Measurements from ENCODE around the gene SYT11.
"Not testable (repeated sequence)": the region's sequence is repeated elsewhere in the genome, so short reads cannot be mapped to it uniquely, and the experiment has no call there.

The SYT11 gene

DNA sequence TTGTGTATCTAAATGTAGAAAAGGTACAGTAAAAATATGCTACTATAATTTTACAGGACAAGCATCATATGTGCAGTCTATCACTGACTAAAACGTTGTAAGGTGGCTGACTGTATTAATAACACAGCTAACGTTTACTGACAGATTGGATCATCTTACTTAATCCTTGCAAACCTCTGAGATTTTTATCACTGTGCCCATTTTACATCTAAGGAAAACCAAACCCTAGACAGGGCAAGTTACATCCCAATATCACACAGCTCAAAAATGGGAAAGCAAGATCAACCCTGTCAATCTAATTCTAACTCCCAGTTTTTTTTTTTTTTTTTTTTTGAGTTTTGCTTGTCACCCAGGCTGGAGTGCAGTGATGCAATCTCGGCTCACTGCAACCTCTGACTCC, 59.3 kb downstream of the SYT11 start:
- Histone ChIP-seq H3K9ac (ENCODE audit: insufficient read length) (no peak overlapping the region), H3K4me3 (no peak overlapping the region), H3K9me3 (ENCODE audit: low read depth, low read length) (no peaks in the 10 kb centered on the region), H3K36me3 (ENCODE audit: insufficient read depth, low read length) (peaks cover 96% of the 10 kb centered on the region), H3K27ac (no peak overlapping the region)
- no peak for TF ChIP-seq EZH2 (IDR thresholded peaks at IDR 0.05)
- TF ChIP-seq POLR2AphosphoS5 (IDR thresholded peaks at IDR 0.05; ENCODE audit: borderline replicate concordance, low read depth, low read length) = no peak
- no peak for TF ChIP-seq FOXP2 (optimal IDR thresholded peaks at IDR 0.05; ENCODE audit: control extremely low read depth, extremely low read length, insufficient read depth)
- no peak for DNase-seq (ENCODE audit: low read depth, low spot score)

- H3K36me3 ChIP-seq (ENCODE audit: insufficient read depth, low read length) = peaks cover 96% of the 10 kb centered on the region
Measured at GRCh38 chr1:155919801-155920200, 60.4 kb downstream of the SYT11 start.

DNA sequence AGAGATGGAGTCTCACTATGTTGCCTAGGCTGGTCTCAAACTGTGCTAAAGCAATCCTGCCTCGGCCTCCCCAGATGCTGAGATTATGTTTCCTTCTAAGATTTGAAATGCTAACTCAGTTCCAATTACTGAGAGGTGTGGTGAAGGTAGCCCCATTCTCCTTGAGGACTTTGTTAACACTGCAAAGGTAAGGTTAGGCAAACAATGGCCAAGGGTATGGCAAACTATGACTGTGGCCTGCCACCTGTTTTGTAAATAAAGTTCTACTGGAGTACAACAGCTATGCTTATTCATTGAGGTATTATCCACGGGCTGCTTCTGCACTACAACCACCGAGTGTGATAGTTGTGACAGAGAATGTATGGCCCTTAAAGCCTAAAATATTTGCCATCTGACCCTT, 61.4 kb downstream of the SYT11 start:
- DNase-seq (ENCODE audit: low read depth, low spot score) = no peak

More at GRCh38 chr1:155919801-155920200, 60.4 kb downstream of the SYT11 start:
- no peak overlapping the region for H3K9ac ChIP-seq (ENCODE audit: insufficient read length)
- TF ChIP-seq FOXP2 (optimal IDR thresholded peaks at IDR 0.05; ENCODE audit: control extremely low read depth, extremely low read length, insufficient read depth) = no peak
- no peak for TF ChIP-seq POLR2AphosphoS5 (IDR thresholded peaks at IDR 0.05; ENCODE audit: borderline replicate concordance, low read depth, low read length)
- TF ChIP-seq EZH2 (IDR thresholded peaks at IDR 0.05) = no peak
- H3K9me3 ChIP-seq (ENCODE audit: low read depth, low read length) = no peaks in the 10 kb centered on the region
- no peak overlapping the region for H3K4me3 ChIP-seq
- DNase-seq (ENCODE audit: low read depth, low spot score) = no peak
- no peak overlapping the region for H3K27ac ChIP-seq

GRCh38 chr1:155925506-155925905, 66.1 kb downstream of the SYT11 start:
- Histone ChIP-seq H3K36me3 (ENCODE audit: insufficient read depth, low read length) (peaks cover 98% of the 10 kb centered on the region), H3K4me3 (no peak overlapping the region), H3K27ac (no peak overlapping the region), H3K9me3 (ENCODE audit: low read depth, low read length) (no peaks in the 10 kb centered on the region), H3K9ac (ENCODE audit: insufficient read length) (no peak overlapping the region)
- no peak for TF ChIP-seq POLR2AphosphoS5 (IDR thresholded peaks at IDR 0.05; ENCODE audit: borderline replicate concordance, low read depth, low read length)
- no peak for TF ChIP-seq FOXP2 (optimal IDR thresholded peaks at IDR 0.05; ENCODE audit: control extremely low read depth, extremely low read length, insufficient read depth)
- TF ChIP-seq EZH2 (IDR thresholded peaks at IDR 0.05) = no peak
- DNase-seq (ENCODE audit: low read depth, low spot score) = no peak

More for the DNA sequence above, 61.4 kb downstream of the SYT11 start:
- Histone ChIP-seq H3K9ac (ENCODE audit: insufficient read length) (no peak overlapping the region), H3K9me3 (ENCODE audit: low read depth, low read length) (no peaks in the 10 kb centered on the region), H3K4me3 (no peak overlapping the region), H3K27ac (no peak overlapping the region), H3K36me3 (ENCODE audit: insufficient read depth, low read length) (peaks cover 96% of the 10 kb centered on the region)
- TF ChIP-seq EZH2 (IDR thresholded peaks at IDR 0.05) (no peak), POLR2AphosphoS5 (IDR thresholded peaks at IDR 0.05; ENCODE audit: borderline replicate concordance, low read depth, low read length) (no peak), FOXP2 (optimal IDR thresholded peaks at IDR 0.05; ENCODE audit: control extremely low read depth, extremely low read length, insufficient read depth) (no peak)

DNA sequence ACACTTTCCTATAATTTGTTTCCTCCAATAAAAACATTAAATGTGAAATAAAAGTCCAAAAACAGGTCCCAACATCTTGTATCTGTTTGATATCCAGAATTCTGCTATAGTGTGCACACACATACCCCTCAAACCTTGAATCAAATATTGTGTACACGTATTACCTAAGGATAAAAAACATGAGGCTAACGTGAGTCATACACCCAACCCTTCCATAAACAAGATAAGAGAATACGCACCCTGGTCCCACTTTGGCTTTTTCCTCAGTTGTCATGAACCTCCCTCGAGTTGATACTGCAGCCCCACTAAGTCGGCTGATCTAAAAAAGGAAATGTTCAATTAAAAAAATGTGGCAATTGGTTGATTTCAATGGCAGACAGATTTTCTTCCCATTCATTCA, 69.7 kb downstream of the SYT11 start:
- Histone ChIP-seq H3K4me3 (no peak overlapping the region), H3K9me3 (ENCODE audit: low read depth, low read length) (no peaks in the 10 kb centered on the region), H3K9ac (ENCODE audit: insufficient read length) (no peak overlapping the region), H3K36me3 (ENCODE audit: insufficient read depth, low read length) (peaks cover 95% of the 10 kb centered on the region), H3K27ac (no peak overlapping the region)
- TF ChIP-seq FOXP2 (optimal IDR thresholded peaks at IDR 0.05; ENCODE audit: control extremely low read depth, extremely low read length, insufficient read depth) (no peak), POLR2AphosphoS5 (IDR thresholded peaks at IDR 0.05; ENCODE audit: borderline replicate concordance, low read depth, low read length) (no peak), EZH2 (IDR thresholded peaks at IDR 0.05) (no peak)
- no peak for DNase-seq (ENCODE audit: low read depth, low spot score)

GRCh38 chr1:155930725-155931124, 71.4 kb downstream of the SYT11 start:
- Histone ChIP-seq H3K4me3 (peak overlapping the region; percentile 21; the same call in 1 of the 2 replicates), H3K36me3 (ENCODE audit: insufficient read depth, low read length) (peaks cover 79% of the 10 kb centered on the region)
- H3K27ac ChIP-seq; H3K9me3 ChIP-seq (ENCODE audit: low read depth, low read length); DNase-seq (ENCODE audit: low read depth, low spot score); H3K9ac ChIP-seq (ENCODE audit: insufficient read length): not testable (repeated sequence)

DNA sequence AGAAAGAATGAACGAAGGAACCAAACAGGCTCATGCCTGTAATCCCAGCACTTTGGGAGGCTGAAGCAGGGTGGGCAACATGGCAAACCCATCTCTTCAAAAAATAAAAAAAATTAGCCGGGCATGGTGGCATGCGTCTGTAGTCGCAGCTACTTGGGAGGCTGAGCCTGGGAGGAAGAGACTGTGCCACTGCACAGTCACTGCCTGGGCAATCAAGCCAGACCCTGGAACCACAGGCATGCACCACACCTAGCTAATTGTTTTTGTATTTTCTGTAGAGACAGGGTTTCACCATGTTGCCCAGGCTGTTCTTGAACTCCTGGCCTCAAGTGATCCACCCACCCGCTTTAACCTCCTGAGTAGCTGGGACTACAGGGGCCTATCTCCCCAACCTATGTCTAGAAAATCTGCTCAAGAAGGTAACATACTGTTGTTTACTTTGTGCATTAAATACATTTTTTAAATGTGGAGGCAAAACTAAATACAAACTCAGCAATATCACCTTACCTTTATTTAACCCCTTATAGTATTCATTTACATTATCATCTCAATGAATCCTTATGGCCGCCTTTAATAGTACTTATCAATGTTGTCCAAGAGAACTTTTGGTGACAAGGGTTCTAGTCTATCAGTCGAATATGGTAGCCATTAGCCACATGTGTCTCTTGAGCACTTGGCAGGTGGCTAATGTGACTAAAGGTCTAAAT, 72.1 kb downstream of the SYT11 start:
- Histone ChIP-seq H3K9me3 (ENCODE audit: low read depth, low read length) (no peaks in the 10 kb centered on the region), H3K36me3 (ENCODE audit: insufficient read depth, low read length) (peaks cover 72% of the 10 kb centered on the region), H3K4me3 (peak overlapping the region; percentile 82), H3K9ac (ENCODE audit: insufficient read length) (peak overlapping the region; percentile 93), H3K27ac (no peak overlapping the region)
- DNase-seq (ENCODE audit: low read depth, low spot score) = no peak
- no peak for TF ChIP-seq POLR2AphosphoS5 (IDR thresholded peaks at IDR 0.05; ENCODE audit: borderline replicate concordance, low read depth, low read length)
- TF ChIP-seq EZH2 (IDR thresholded peaks at IDR 0.05) = no peak

GRCh38 chr1:155932081-155932480, 72.7 kb downstream of the SYT11 start:
- DNase-seq (ENCODE audit: low read depth, low spot score) = no peak
- Histone ChIP-seq H3K4me3 (peak overlapping the region; percentile 82), H3K36me3 (ENCODE audit: insufficient read depth, low read length) (peaks cover 66% of the 10 kb centered on the region), H3K9ac (ENCODE audit: insufficient read length) (peak overlapping the region; percentile 93), H3K9me3 (ENCODE audit: low read depth, low read length) (no peaks in the 10 kb centered on the region), H3K27ac (no peak overlapping the region)
- TF ChIP-seq EZH2 (IDR thresholded peaks at IDR 0.05) = no peak
- no peak for TF ChIP-seq POLR2AphosphoS5 (IDR thresholded peaks at IDR 0.05; ENCODE audit: borderline replicate concordance, low read depth, low read length)
- TF ChIP-seq FOXP2 (optimal IDR thresholded peaks at IDR 0.05; ENCODE audit: control extremely low read depth, extremely low read length, insufficient read depth) = no peak

DNA sequence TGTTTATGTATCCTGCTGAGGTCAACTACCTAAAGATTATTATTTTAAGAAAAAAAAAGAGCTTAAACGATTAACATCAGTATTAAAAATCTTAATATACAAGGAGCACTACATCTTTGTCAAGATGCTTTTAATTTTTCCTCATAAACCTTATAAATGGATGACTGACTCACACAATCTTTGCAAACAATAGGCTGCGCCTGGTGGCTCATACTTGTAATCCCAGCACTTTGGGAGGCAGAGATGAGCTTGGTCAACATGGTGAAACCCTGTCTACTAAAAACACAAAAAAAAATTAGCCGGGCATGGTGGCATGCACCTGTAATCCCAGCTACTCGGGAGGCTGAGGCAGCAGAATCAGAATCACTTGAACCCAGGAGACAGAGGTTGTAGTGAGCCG, 73.1 kb downstream of the SYT11 start:
- Histone ChIP-seq H3K9ac (ENCODE audit: insufficient read length) (peak overlapping the region; percentile 93), H3K4me3 (peak overlapping the region; percentile 82)

More for the DNA sequence above, 73.1 kb downstream of the SYT11 start:
- Histone ChIP-seq H3K36me3 (ENCODE audit: insufficient read depth, low read length) (peaks cover 62% of the 10 kb centered on the region), H3K27ac (no peak overlapping the region), H3K9me3 (ENCODE audit: low read depth, low read length) (no peaks in the 10 kb centered on the region)
- no peak for DNase-seq (ENCODE audit: low read depth, low spot score)
- no peak for TF ChIP-seq POLR2AphosphoS5 (IDR thresholded peaks at IDR 0.05; ENCODE audit: borderline replicate concordance, low read depth, low read length)
- no peak for TF ChIP-seq EZH2 (IDR thresholded peaks at IDR 0.05)
- no peak for TF ChIP-seq FOXP2 (optimal IDR thresholded peaks at IDR 0.05; ENCODE audit: control extremely low read depth, extremely low read length, insufficient read depth)
